HG02840 (cell line): ENCODE measurements around the gene LHX3.
"Not testable (repeated sequence)": the region's sequence is repeated elsewhere in the genome, so short reads cannot be mapped to it uniquely, and the experiment has no call there.

Experiments used
- ATAC-seq: cut with Tn5 transposase; IDR thresholded peaks from one replicate; pipeline ENCODE4 v1.9.1; 2021; ENCODE audit warnings: mild to moderate bottlenecking, moderate library complexity, moderate number of reproducible peaks; ENCODE audit not compliant: unreplicated experiment, low FRiP score

LHX3 gene

DNA sequence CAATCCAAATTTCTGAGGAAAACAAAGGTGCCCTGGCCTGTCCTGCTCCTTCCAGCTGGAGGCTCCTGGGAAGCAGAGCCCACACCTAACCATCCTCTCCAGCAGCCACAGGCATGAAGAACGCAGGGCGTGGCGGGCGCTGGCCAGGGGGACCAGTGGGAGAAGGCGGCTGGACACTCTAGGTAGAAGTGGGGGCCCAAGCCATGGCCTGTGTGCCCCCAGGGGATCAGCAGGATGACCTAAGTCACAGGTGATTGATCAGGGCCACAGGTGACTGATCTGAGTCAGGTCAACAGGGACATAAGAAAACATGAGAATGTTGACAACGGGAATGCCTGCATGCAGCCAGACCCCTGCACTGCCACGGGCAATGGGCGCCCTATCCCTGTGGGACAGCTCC lies 37.3 kb upstream of the LHX3 start:
- ATAC-seq: no peak

DNA sequence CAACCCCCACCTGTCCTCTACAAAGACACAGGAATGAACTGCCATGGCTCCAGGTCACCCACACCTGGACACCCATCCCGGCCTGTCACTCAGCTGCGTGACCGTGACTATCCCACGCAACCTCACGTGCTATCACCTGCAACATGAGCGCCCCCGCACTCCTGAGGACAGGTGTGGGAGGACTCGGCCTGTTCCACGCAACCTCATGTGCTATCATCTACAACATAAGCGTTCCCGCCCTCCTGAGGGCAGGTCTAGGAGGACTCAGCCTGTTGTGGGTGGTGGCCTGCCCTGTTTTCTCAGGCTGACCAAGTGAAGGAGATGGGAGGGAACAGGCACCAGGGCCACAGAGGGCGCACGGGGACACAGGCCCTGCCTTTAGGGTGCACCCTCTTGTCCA lies 36.6 kb upstream of the LHX3 start:
- no peak for ATAC-seq

DNA sequence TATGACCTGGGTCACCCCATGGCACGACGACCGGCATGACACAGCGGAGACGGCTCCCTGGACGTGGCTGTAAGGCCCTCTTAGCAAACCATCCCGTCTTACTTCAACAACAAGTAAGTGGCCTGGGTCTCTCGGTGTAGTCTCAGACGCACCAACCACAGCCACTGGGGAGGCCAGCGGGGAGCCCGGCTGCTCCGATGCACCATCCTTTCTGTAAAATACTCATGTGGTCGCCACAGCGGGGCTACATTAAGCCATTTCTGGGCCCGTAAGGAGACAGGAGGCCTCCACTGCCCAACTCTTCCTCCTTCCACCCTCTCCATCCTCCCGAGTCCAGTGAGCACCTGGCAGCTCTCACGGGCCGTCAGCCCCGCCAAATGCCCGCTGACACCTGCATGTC lies 36.0 kb upstream of the LHX3 start:
- ATAC-seq: no peak

DNA sequence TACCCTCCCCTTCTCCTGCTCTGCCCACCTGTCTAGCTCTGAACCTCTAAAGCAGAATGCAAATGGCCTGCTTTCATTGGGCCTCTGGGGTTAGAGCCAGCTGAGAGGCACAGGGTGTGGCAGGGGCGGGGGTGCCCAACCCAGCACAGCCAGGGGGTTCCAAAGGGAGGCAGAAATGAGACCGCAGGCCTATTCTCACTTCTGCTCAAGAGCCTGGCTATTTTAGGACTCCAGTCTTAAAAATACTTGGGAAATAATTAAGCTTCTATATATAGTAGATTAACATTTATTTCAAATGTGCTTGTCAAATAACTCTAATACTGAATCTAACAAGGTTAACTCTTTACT lies 35.0 kb upstream of the LHX3 start:
- ATAC-seq: no peak

DNA sequence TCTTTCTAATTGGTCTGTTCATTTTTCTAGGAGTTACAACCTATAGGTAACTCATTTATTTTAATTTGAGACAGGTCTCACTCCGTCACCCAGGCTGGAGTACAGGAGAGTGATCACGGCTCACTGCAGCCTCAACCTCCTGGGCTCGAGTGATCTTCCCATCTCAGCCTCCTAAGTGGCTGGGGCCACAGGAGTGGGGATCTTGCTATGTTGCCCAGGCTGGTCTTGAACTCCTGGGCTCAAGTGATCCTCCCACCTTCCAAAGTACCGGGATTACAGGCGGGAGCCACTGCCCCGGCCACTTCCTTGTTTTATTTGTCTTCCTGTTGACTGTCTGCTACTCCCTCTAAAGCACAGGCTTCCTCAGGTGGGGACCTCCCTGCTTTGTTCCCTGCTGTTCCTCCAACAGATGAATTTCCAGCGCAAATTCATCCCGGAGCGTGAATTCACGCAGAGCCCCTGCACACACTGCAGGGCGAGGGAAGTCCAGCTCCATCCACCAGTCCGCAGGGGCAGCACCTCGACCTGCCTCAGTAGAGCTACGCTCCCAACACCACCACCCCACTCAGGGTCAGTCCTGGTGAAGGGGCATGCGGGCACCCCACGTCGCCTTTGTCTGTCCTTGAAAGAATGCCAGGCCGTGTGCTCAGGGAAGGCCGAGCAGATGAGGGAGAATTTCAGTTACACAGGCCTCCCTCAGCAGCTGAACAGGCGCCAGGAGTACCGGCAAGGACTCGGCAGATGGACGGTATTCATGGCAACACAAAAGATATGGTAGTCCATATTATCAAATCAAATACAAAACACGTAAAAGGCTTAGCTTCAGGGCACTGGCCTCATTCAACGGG lies 34.4 kb upstream of the LHX3 start:
- ATAC-seq: no peak

DNA sequence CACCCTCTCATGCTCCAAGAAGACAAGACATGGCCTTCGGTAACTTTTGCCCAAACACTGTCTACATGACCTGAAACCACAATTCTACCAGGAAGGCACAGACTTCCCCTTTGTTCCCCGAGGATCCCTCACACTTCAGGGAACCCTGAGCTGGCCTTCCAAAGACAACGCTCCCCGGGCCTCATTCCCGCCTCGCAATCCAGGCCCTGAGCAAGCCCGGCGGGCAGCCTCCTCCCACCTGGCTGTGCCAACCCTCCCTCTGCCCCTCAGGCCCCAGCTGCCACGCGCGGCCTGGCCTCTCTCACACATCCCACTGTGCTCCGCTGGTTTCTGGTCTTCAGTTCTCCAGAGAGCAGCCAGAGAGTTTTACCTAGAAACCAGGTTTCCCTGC lies 33.4 kb upstream of the LHX3 start:
- no peak for ATAC-seq

DNA sequence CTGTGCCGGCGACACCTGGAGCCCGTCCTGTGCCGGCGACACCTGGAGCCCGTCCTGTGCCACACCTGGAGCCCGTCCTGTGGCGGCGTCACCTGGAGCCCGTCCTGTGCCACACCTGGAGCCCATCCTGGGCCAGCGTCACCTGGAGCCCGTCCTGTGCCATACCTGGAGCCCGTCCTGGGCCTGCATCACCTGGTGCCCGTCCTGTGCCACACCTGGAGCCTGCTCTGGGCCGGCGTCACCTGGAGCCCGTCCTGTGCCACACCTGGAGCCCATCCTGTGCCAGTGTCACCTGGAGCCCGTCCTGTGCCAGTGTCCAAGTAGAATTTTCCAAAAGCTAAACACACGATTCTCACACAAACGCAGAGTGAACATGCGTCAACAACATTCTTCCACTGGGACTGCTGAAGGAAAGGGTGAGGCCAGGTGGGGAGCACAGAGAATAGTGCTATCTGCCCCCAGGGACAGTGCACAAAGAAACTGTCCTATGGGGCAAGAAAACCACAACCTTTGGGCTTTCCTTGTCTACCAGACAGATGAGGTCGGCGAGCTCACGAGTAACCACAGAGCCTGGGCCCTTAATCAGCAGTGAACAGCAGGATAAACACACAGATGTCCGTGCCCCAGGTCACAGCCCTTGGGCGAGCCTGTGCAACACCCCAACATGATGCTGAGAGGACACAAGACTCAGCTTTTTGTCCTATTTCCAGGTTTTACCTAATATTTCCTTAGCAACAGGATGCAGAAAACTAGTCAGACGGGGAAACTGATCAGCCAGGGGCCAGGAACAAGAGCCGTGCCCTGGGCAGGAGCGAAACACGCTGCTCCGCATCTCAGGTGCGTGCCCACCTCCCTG lies 32.8 kb upstream of the LHX3 start:
- no peak for ATAC-seq

DNA sequence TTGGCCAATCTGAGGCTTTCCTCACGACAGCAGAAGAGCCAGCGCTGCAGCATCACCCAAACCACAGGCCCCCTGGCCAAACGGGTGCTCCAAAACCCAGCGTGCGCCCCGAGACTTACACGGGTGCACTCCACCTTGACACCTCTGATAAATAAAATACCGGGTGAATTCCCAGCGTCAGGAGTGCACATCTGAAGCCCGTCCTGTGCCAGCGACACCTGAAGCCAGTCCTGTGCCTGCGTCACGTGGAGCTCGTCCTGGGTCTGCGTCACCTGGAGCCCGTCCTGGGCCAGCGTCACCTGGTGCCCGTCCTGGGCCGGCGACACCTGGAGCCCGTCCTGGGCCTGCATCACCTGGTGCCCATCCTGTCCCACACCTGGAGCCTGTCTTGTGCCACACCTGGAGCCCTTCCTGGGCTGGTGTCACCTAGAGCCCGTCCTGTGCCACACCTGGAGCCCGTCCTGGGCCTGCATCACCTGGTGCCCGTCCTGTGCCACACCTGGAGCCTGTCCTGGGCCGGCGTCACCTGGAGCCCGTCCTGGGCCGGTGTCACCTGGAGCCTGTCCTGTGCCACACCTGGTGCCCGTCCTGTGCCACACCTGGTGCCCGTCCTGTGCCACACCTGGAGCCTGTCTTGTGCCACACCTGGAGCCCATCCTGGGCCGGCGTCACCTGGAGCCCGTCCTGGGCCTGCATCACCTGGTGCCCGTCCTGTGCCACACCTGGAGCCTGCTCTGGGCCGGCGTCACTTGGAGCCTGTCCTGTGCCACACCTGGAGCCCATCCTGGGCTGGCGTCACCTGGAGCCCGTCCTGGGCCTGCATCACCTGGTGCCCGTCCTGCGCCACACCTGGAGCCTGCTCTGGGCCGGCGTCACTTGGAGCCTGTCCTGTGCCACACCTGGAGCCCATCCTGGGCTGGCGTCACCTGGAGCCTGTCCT lies 31.8 kb upstream of the LHX3 start:
- not testable (repeated sequence) for ATAC-seq

DNA sequence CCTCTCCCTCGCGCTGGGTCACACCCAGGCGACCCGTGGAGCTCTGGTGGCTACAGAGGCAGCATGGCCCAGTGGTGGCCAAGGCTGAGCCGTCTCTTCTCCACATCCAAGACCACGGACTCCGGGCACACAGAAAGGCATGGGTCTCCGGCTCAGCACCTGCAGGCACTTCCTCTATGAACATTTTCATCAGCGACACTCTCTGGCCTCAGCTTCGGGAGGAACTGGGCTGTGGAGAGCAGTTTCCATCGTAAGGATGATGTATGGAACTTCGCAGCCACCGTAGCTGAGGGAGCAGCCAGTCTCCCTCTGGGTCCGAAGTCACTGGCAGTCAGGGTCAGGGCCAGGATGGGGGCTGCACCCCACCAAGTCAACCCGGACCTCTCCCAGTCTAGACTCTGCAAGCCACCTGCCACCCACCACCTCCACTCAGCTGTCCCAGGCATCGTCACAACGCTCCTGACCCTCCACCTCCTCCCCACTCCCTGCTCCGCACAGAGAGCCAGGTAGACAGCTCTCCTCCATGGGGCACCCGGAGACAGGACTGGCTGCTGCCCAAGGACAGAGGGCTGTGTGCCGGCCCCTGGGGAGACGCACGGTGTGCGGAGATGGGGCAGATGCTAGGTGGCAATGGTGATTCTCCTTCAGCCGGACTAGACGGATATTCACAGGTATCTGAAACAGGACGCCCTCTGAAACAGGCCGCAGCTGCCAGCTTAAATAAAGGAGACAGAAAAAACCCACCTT lies 31.0 kb upstream of the LHX3 start:
- ATAC-seq: no peak

DNA sequence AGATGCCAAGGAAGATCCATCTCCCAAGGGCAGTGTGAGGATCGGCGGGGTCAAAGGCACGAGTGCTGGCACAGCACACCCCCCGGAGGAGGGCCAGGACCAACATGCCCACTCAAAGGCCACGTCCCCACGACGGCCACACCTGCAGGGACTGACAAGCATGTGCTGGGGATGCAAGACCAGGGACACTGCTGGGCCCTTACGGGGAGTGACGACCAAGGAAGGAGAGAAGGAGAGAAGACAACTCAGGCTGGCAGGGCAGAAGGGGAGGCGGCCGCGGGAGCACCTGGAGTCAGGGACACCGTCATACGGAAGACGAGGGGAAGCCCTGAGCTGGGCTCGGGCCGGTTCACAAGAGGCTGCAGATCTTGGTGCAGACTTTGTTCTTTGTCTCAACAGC lies 30.2 kb upstream of the LHX3 start:
- no peak for ATAC-seq

DNA sequence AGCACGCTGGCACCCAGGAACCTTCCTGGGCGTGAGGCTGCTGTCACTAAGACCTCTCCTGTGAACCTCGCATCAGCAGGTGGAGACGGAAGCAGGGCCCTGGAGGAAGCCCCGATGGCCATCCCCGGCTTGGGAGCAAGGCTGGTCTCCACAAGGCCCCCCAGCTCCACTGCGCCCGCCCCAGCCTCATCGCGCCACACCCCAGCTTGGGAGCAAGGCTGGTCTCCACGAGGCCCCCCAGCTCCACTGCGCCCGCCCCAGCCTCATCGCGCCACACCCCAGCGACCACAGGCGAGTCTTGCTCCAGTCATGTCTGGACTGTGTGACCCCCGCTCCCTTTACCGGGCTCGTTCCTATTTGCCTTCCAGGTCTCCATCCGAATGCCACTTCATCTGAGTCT lies 29.7 kb upstream of the LHX3 start:
- ATAC-seq: no peak

DNA sequence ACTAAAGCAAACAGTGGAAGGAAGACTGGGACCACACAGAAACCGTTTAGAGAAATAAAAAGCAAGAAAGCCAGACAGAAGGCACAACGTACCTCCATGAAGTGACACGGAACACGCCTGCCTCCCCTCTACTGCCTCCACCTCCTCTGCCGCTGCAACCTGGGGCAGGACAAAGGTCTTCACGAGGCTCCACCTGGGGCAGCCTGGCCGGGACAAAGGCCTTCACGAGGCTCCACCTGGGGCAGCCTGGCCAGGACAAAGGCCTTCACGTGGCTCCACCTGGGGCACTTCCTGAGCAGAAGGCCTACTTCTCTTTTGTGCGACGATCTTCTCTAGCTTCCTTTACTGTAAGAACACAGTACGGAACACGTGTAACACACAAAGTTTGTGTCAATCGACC lies 28.9 kb upstream of the LHX3 start:
- no peak for ATAC-seq

DNA sequence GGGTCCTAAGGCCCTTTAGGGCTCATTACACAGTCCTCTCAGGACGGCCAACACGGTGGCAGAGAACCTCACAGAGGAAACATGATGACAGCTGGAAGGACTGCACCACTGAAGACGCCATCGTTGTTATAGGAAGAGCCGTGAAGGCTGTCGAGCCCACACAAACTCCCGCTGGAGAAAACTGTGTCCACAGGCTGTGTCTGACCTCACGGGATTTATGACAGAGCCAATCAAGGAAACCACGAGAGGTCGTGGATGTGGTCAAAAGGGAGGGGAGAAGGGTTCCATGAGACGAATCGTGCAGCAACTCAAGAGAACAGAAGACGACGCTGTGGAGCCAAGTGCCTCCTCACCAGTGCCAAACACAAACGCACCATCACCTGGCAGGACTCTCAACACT lies 28.5 kb upstream of the LHX3 start:
- ATAC-seq: no peak

DNA sequence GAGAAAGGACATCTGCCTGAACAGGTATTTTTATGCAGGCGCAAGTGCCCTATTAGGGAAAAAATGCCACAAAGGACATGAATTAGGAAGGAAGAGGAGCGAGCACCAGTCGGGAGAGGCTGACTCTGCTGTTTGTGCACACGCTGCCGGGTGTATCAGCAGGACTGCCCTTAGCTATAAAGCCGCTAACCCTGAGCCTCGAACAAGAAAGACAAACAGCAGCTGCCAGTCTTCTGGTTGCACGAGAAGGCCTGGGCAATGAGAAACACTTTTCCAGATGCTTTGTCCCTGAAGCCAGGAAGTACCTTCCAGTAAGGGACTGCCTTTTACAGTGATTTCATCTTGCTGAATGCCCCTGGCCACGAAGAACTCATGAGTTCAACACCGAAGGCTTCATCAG lies 28.0 kb upstream of the LHX3 start:
- ATAC-seq: no peak

DNA sequence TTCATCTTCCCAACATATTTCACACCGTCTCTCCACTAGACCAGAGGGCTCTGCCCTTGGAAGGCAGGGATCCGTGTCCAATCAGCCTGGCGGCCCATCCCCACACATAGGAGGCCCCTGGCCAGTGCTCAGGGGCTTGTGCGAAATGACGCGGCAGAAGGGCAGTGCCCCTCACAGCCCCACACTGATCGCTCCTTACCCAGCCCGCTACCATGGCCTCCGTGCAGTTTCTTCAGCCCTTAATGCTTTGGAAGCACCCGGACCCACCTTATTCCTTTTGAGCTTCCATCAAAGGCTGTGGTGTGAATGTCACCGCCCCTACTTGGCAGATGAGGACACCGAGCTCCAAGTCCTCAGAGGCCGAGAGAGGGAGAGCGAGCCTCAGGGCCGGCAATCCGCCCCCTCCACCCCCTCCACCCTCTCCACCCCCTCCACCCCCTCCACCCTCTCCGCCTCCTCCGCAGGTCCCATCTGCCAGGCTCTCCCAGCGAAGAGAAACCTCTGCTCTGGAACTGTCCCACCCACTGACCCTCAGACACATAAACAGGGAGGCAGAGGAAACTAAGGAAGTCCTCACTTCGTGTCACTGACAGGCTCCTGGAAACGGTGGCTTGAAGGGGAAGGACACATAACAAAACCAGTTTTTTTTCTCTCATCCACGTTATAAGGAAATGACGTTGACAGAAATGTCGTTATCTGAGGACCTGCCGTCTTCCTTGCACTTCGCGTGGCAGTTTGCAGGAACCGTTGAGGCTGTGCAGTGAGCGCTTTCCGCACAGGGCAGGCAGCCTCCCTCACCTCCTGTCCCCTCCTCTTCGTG lies 26.8 kb upstream of the LHX3 start:
- no peak for ATAC-seq

DNA sequence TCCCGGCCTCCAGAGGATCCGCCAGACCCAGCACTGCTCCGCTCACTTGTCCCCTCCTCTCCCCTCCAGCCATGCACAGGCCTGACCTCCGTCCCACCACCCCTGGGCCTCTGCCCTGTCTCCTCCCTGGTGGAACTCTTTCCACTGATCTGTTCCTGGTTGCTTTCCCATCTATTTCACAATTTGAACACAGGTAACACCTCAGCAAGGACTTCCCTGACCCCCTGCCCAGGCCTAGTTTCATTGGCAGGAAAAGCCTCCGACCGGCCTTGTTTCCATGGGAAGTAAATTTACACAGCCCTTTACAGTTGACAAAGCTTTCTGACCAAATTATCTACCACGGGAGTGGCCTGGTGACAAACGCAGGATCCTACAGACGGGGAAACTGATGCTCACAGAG lies 25.8 kb upstream of the LHX3 start:
- no peak for ATAC-seq

DNA sequence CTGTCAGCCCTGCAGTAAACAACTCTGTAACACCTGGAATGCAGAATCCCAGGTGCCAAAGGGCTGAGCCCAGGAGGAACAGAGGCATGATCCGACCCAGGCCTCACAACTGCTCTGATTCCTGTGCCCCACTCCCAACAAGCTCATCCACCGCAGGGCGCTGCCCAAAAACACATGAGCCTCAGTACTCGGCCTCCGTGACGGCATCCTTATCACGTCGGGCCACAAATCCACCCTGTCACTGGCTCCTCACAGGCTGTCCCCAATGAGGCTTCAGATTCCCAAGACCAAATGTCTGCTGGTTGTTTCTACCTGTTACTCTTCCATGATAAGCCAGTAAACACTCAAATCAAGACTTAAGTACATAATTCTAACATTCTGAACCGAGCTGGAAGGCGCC lies 25.4 kb upstream of the LHX3 start:
- no peak for ATAC-seq

DNA sequence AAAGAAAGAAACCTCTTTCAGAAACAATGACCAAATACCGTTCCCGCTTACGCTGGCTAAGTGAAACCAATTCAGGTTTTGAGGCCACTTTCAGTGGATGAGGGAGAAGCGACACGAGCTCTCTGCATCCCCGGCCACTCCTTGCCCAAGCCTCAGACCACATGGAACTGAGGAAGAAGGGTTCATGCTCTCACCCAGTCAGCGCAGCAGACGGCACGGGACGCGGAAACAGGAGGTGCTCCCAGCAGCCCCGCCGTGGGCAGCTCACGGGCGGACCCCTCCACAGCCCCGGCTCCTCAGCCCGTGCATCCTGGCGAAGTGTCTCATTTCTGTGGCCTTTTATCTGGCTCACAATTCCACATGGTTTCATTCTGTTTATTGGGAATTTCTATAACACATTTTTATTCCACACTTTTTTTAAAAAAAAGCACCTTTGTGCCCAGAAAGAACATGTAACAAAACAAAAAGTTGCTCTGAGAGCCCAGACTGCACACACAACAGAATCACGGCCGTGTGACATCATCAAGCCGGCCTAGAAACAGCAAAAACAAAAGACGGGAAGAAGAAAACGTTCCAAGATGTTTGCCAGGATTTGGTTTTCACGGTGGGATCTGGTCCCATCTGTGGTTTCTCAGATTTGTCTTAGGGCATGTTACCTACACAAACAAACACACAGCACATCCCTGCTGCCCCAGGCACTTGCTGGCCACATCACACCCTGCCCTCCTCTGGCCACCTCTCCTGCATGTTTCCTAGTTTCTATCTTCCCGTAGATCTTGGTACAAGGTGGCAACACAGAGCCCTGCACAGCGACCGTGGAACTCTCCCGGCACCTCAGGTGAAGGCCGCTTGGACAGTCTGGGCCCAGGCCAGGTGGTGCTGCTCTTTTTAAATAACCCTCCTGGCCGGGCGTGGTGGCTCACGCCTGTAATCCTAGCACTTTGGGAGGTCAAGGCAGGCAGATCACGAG lies 24.5 kb upstream of the LHX3 start:
- no peak for ATAC-seq
